ENCODE measurements around the gene MUCL3.

The MUCL3 gene

GRCh38 chr6:30972816-30973215, 32.0 kb downstream of the MUCL3 start:
- H3K36me3 ChIP-seq (ENCODE audit: insufficient read depth, low read length), result no peaks in the 10 kb centered on the region
- H3K4me3 ChIP-seq (ENCODE audit: low read depth, low read length, poor library complexity, severe bottlenecking), result no peak overlapping the region
- no peaks in the 10 kb centered on the region for H3F3A ChIP-seq (ENCODE audit: insufficient read depth, low read length)
- H4K20me1 ChIP-seq (ENCODE audit: insufficient read depth, low read length), result no peaks in the 10 kb centered on the region
- no peaks in the 10 kb centered on the region for H3K79me2 ChIP-seq (ENCODE audit: insufficient read depth, low read length)
- TF ChIP-seq EZH2 (IDR thresholded peaks at IDR 0.05; ENCODE audit: borderline replicate concordance, low read length) (no peak), CTCF (IDR thresholded peaks at IDR 0.05; ENCODE audit: low read length) (no peak)
- no peak overlapping the region for H3K9ac ChIP-seq (ENCODE audit: low read length)
- peaks cover 3% of the 10 kb centered on the region; the same call in 1 of the 2 replicates for H3K27me3 ChIP-seq (ENCODE audit: insufficient read depth, low read length)
- no peaks in the 10 kb centered on the region for H3K9me3 ChIP-seq (ENCODE audit: low read length)
- no peak overlapping the region for H2AFZ ChIP-seq (ENCODE audit: low read length)
- no peak overlapping the region for H3K27ac ChIP-seq (ENCODE audit: low read depth, low read length, poor library complexity, severe bottlenecking)
- H3K4me1 ChIP-seq (ENCODE audit: insufficient read depth, low read length, severe bottlenecking), result no peaks in the 10 kb centered on the region
- no peak overlapping the region for H3K4me2 ChIP-seq (ENCODE audit: low read length)
- no peaks in the 10 kb centered on the region for H3K9me2 ChIP-seq (ENCODE audit: low read depth, low read length)

GRCh38 chr6:30974490-30975252, 33.9 kb downstream of the MUCL3 start:
- H3K9me3 ChIP-seq (ENCODE audit: low read length), result no peaks in the 10 kb centered on the region

GRCh38 chr6:30979141-30979540, 38.4 kb downstream of the MUCL3 start:
- no peaks in the 10 kb centered on the region for H3K9me3 ChIP-seq (ENCODE audit: low read length)
- H3K4me1 ChIP-seq (ENCODE audit: insufficient read depth, low read length, severe bottlenecking), result no peaks in the 10 kb centered on the region
- H2AFZ ChIP-seq (ENCODE audit: low read length), result no peak overlapping the region
- H3K9me2 ChIP-seq (ENCODE audit: low read depth, low read length), result no peaks in the 10 kb centered on the region
- no peak overlapping the region for H3K4me3 ChIP-seq (ENCODE audit: low read depth, low read length, poor library complexity, severe bottlenecking)
- no peaks in the 10 kb centered on the region for H3F3A ChIP-seq (ENCODE audit: insufficient read depth, low read length)
- H3K27ac ChIP-seq (ENCODE audit: low read depth, low read length, poor library complexity, severe bottlenecking), result no peak overlapping the region
- no peaks in the 10 kb centered on the region; the same call in 1 of the 2 replicates for H3K27me3 ChIP-seq (ENCODE audit: insufficient read depth, low read length)
- no peak overlapping the region for H3K9ac ChIP-seq (ENCODE audit: low read length)
- no peak overlapping the region for H3K4me2 ChIP-seq (ENCODE audit: low read length)
- H4K20me1 ChIP-seq (ENCODE audit: insufficient read depth, low read length), result no peaks in the 10 kb centered on the region
- TF ChIP-seq CTCF (IDR thresholded peaks at IDR 0.05; ENCODE audit: low read length) (no peak), EZH2 (IDR thresholded peaks at IDR 0.05; ENCODE audit: borderline replicate concordance, low read length) (no peak)
- H3K36me3 ChIP-seq (ENCODE audit: insufficient read depth, low read length), result no peaks in the 10 kb centered on the region
- no peaks in the 10 kb centered on the region for H3K79me2 ChIP-seq (ENCODE audit: insufficient read depth, low read length)

More at GRCh38 chr6:30974490-30975252, 33.9 kb downstream of the MUCL3 start:
- Histone ChIP-seq H3K4me3 (ENCODE audit: low read depth, low read length, poor library complexity, severe bottlenecking) (no peak overlapping the region), H3K27ac (ENCODE audit: low read depth, low read length, poor library complexity, severe bottlenecking) (no peak overlapping the region), H3K4me2 (ENCODE audit: low read length) (no peak overlapping the region), H3K36me3 (ENCODE audit: insufficient read depth, low read length) (no peaks in the 10 kb centered on the region), H3K9ac (ENCODE audit: low read length) (no peak overlapping the region), H3K79me2 (ENCODE audit: insufficient read depth, low read length) (no peaks in the 10 kb centered on the region), H4K20me1 (ENCODE audit: insufficient read depth, low read length) (no peaks in the 10 kb centered on the region), H3K27me3 (ENCODE audit: insufficient read depth, low read length) (peaks cover 3% of the 10 kb centered on the region; the same call in 1 of the 2 replicates), H3K9me2 (ENCODE audit: low read depth, low read length) (no peaks in the 10 kb centered on the region), H3F3A (ENCODE audit: insufficient read depth, low read length) (no peaks in the 10 kb centered on the region), H2AFZ (ENCODE audit: low read length) (no peak overlapping the region), H3K4me1 (ENCODE audit: insufficient read depth, low read length, severe bottlenecking) (no peaks in the 10 kb centered on the region)
- TF ChIP-seq CTCF (IDR thresholded peaks at IDR 0.05; ENCODE audit: low read length) (no peak), EZH2 (IDR thresholded peaks at IDR 0.05; ENCODE audit: borderline replicate concordance, low read length) (no peak)
